ENCODE data around the gene RET.
A peak's percentile ranks its signal among the peaks of the same experiment; 100 is the strongest.
"Not testable (repeated sequence)": the region's sequence is repeated elsewhere in the genome, so short reads cannot be mapped to it uniquely, and the experiment has no call there.

RET gene

GRCh38 chr10:43136432-43136831 is 59.6 kb downstream of the RET start:
- no peak for DNase-seq (ENCODE audit: low read depth)

- DNase-seq (ENCODE audit: low read depth): peak; percentile 62
Measured at GRCh38 chr10:43136995-43137716, 60.3 kb downstream of the RET start.

- DNase-seq (ENCODE audit: low read depth): peak; percentile 66
Measured at GRCh38 chr10:43137717-43138020, 60.8 kb downstream of the RET start.

- DNase-seq (ENCODE audit: low read depth): peak; percentile 89
Measured at GRCh38 chr10:43138021-43138756, 61.3 kb downstream of the RET start, which contains the start of gene CSGALNACT2. TSS of gene CSGALNACT2 (plus strand) at chr10:43138445. CDS start at chr10:43155150, 16,705 bp downstream.

- DNase-seq (ENCODE audit: low read depth): peak; percentile 36
Measured at GRCh38 chr10:43138757-43139241, 61.9 kb downstream of the RET start.

- DNase-seq (ENCODE audit: low read depth): no peak
Measured at GRCh38 chr10:43141421-43141820, 64.6 kb downstream of the RET start.

GRCh38 chr10:43145311-43145710 is 68.4 kb downstream of the RET start:
- no peak for DNase-seq (ENCODE audit: low read depth)

GRCh38 chr10:43145936-43146335 is 69.1 kb downstream of the RET start:
- not testable (repeated sequence) for DNase-seq (ENCODE audit: low read depth)

GRCh38 chr10:43151371-43151770 is 74.5 kb downstream of the RET start:
- no peak for DNase-seq (ENCODE audit: low read depth)

GRCh38 chr10:43153901-43154300 is 77.0 kb downstream of the RET start:
- no peak for DNase-seq (ENCODE audit: low read depth)

- DNase-seq (ENCODE audit: low read depth): no peak
Measured at GRCh38 chr10:43155221-43155620, 78.4 kb downstream of the RET start.

GRCh38 chr10:43155741-43156140 is 78.9 kb downstream of the RET start:
- DNase-seq (ENCODE audit: low read depth): no peak

- DNase-seq (ENCODE audit: low read depth): no peak
Measured at GRCh38 chr10:43156590-43157341, 79.9 kb downstream of the RET start.

GRCh38 chr10:43158636-43159035 is 81.8 kb downstream of the RET start:
- DNase-seq (ENCODE audit: low read depth): no peak

GRCh38 chr10:43160046-43160920 is 83.4 kb downstream of the RET start:
- DNase-seq (ENCODE audit: low read depth): peak; percentile 75

- no peak for DNase-seq (ENCODE audit: low read depth)
Measured at GRCh38 chr10:43160921-43161255, 84.0 kb downstream of the RET start.

- no peak for DNase-seq (ENCODE audit: low read depth)
Measured at GRCh38 chr10:43162604-43163003, 85.7 kb downstream of the RET start.

- DNase-seq (ENCODE audit: low read depth): no peak
Measured at GRCh38 chr10:43166207-43166879, 89.5 kb downstream of the RET start.

GRCh38 chr10:43166880-43167497 is 90.1 kb downstream of the RET start:
- no peak for DNase-seq (ENCODE audit: low read depth)

GRCh38 chr10:43167498-43167889 is 90.6 kb downstream of the RET start:
- no peak for DNase-seq (ENCODE audit: low read depth)

GRCh38 chr10:43170491-43170890 is 93.6 kb downstream of the RET start:
- peak; percentile 26 for DNase-seq (ENCODE audit: low read depth)

All from fibroblast of gingiva (primary cell).